ENCODE measurements around the gene SLC22A23. TPM values are rescaled to one million over a fixed set of nuclear protein-coding genes. Genes with fewer than 3 reads are reported as not detected.

The SLC22A23 gene
- total RNA-seq, 2 experiments from 2014 or later = 1.3 to 1.4 TPM

- intact Hi-C loops (cut with micrococcal nuclease) = loop anchor here (1.0 kb wide), 3 partner anchors 43 to 320 kb away; no protein-coding TSS in a partner anchor
- Mint-ChIP-seq H3K27me3 (ENCODE audit: low read depth) (no peaks in the 10 kb centered on the region), H3K9me3 (peaks cover 2% of the 10 kb centered on the region), H3K4me1 (ENCODE audit: low read depth) (peaks cover 21% of the 10 kb centered on the region), H3K4me3 (no peak overlapping the region), H3K36me3 (ENCODE audit: low read depth) (peaks cover 5% of the 10 kb centered on the region), H3K27ac (no peak overlapping the region)
- DNase-seq = no peak
- CTCF ChIA-PET = interaction anchor here (0.6 to 2.1 kb wide), 9 partner anchors 10 to 505 kb away, joined by 3 to 9 read pairs (median 6); no protein-coding TSS in a partner anchor
Measured at GRCh38 chr6:3411967-3412778, 44.7 kb downstream of the SLC22A23 start.

GRCh38 chr6:3410385-3411360, 46.2 kb downstream of the SLC22A23 start:
- peaks cover 2% of the 10 kb centered on the region for H3K9me3 Mint-ChIP-seq
- no peak overlapping the region for H3K4me3 Mint-ChIP-seq
- CTCF ChIA-PET = interaction anchor here (0.6 to 2.1 kb wide), 22 partner anchors 11 to 322 kb away, joined by 3 to 9 read pairs (median 3); no protein-coding TSS in a partner anchor
- peaks cover 6% of the 10 kb centered on the region for H3K36me3 Mint-ChIP-seq (ENCODE audit: low read depth)
- intact Hi-C loops (cut with micrococcal nuclease) = loop anchor here (1.0 kb wide), 3 partner anchors 45 to 322 kb away; no protein-coding TSS in a partner anchor
- peak; percentile 82 for DNase-seq
- H3K27me3 Mint-ChIP-seq (ENCODE audit: low read depth) = no peaks in the 10 kb centered on the region
- H3K4me1 Mint-ChIP-seq (ENCODE audit: low read depth) = peaks cover 21% of the 10 kb centered on the region
- no peak overlapping the region for H3K27ac Mint-ChIP-seq

GRCh38 chr6:3409699-3410384, 47.0 kb downstream of the SLC22A23 start:
- H3K9me3 Mint-ChIP-seq = peaks cover 2% of the 10 kb centered on the region
- H3K36me3 Mint-ChIP-seq (ENCODE audit: low read depth) = peaks cover 6% of the 10 kb centered on the region
- H3K27ac Mint-ChIP-seq = no peak overlapping the region
- peaks cover 13% of the 10 kb centered on the region for H3K4me1 Mint-ChIP-seq (ENCODE audit: low read depth)
- intact Hi-C loops (cut with micrococcal nuclease) = no loop called here
- no peak overlapping the region for H3K4me3 Mint-ChIP-seq
- CTCF ChIA-PET = interaction anchor here (0.8 to 2.1 kb wide), 8 partner anchors 12 to 323 kb away, joined by 3 to 9 read pairs (median 4); no protein-coding TSS in a partner anchor
- DNase-seq = no peak
- H3K27me3 Mint-ChIP-seq (ENCODE audit: low read depth) = no peaks in the 10 kb centered on the region

- intact Hi-C loops (cut with micrococcal nuclease) = no loop called here
- no peak for DNase-seq
- no peaks in the 10 kb centered on the region for H3K27me3 Mint-ChIP-seq (ENCODE audit: low read depth)
- no peak overlapping the region for H3K4me3 Mint-ChIP-seq
- CTCF ChIA-PET = no interaction called here
- peaks cover 2% of the 10 kb centered on the region for H3K9me3 Mint-ChIP-seq
- H3K36me3 Mint-ChIP-seq (ENCODE audit: low read depth) = peaks cover 6% of the 10 kb centered on the region
- peaks cover 6% of the 10 kb centered on the region for H3K4me1 Mint-ChIP-seq (ENCODE audit: low read depth)
- no peak overlapping the region for H3K27ac Mint-ChIP-seq
Measured at GRCh38 chr6:3408665-3409064, 48.2 kb downstream of the SLC22A23 start.

- CTCF ChIA-PET = no interaction called here
- Mint-ChIP-seq H3K27me3 (ENCODE audit: low read depth) (no peaks in the 10 kb centered on the region), H3K27ac (no peak overlapping the region), H3K4me3 (no peak overlapping the region), H3K4me1 (ENCODE audit: low read depth) (peaks cover 6% of the 10 kb centered on the region), H3K36me3 (ENCODE audit: low read depth) (peaks cover 4% of the 10 kb centered on the region), H3K9me3 (peaks cover 2% of the 10 kb centered on the region)
- intact Hi-C loops (cut with micrococcal nuclease) = no loop called here
- DNase-seq = no peak
Measured at GRCh38 chr6:3407840-3408239, 49.0 kb downstream of the SLC22A23 start.

- H3K36me3 Mint-ChIP-seq (ENCODE audit: low read depth) = peaks cover 3% of the 10 kb centered on the region
- H3K4me3 Mint-ChIP-seq = no peak overlapping the region
- H3K4me1 Mint-ChIP-seq (ENCODE audit: low read depth) = peaks cover 6% of the 10 kb centered on the region
- no peaks in the 10 kb centered on the region for H3K9me3 Mint-ChIP-seq
- H3K27ac Mint-ChIP-seq = no peak overlapping the region
- no peak for DNase-seq
- H3K27me3 Mint-ChIP-seq (ENCODE audit: low read depth) = no peaks in the 10 kb centered on the region
- intact Hi-C loops (cut with micrococcal nuclease) = no loop called here
- CTCF ChIA-PET = no interaction called here
Measured at GRCh38 chr6:3406891-3407809, 49.7 kb downstream of the SLC22A23 start.

GRCh38 chr6:3406362-3406821, 50.5 kb downstream of the SLC22A23 start:
- intact Hi-C loops (cut with micrococcal nuclease) = no loop called here
- Mint-ChIP-seq H3K4me3 (no peak overlapping the region), H3K27ac (no peak overlapping the region), H3K4me1 (ENCODE audit: low read depth) (peaks cover 6% of the 10 kb centered on the region), H3K27me3 (ENCODE audit: low read depth) (no peaks in the 10 kb centered on the region), H3K9me3 (no peaks in the 10 kb centered on the region), H3K36me3 (ENCODE audit: low read depth) (peaks cover 3% of the 10 kb centered on the region)
- CTCF ChIA-PET = no interaction called here
- no peak for DNase-seq

GRCh38 chr6:3405679-3406078, 51.2 kb downstream of the SLC22A23 start:
- Mint-ChIP-seq H3K4me3 (no peak overlapping the region), H3K27me3 (ENCODE audit: low read depth) (no peaks in the 10 kb centered on the region), H3K4me1 (ENCODE audit: low read depth) (peaks cover under 1% of the 10 kb centered on the region), H3K9me3 (no peaks in the 10 kb centered on the region), H3K27ac (no peak overlapping the region), H3K36me3 (ENCODE audit: low read depth) (peaks cover 3% of the 10 kb centered on the region)
- CTCF ChIA-PET = interaction anchor here (0.7 kb wide), 1 partner anchor 166 kb away, joined by 3 read pairs; no protein-coding TSS in a partner anchor
- no peak for DNase-seq
- intact Hi-C loops (cut with micrococcal nuclease) = no loop called here

- Mint-ChIP-seq H3K27ac (no peak overlapping the region), H3K4me3 (no peak overlapping the region), H3K36me3 (ENCODE audit: low read depth) (peaks cover 3% of the 10 kb centered on the region), H3K9me3 (no peaks in the 10 kb centered on the region), H3K4me1 (ENCODE audit: low read depth) (no peaks in the 10 kb centered on the region), H3K27me3 (ENCODE audit: low read depth) (no peaks in the 10 kb centered on the region)
- CTCF ChIA-PET = interaction anchor here (0.6 to 0.7 kb wide), 3 partner anchors 30 to 188 kb away, joined by 3 to 9 read pairs (median 4); no protein-coding TSS in a partner anchor
- intact Hi-C loops (cut with micrococcal nuclease) = no loop called here
- no peak for DNase-seq
Measured at GRCh38 chr6:3405182-3405518, 51.7 kb downstream of the SLC22A23 start.

- CTCF ChIA-PET = no interaction called here
Measured at GRCh38 chr6:3403238-3404173, 53.3 kb downstream of the SLC22A23 start.

More at GRCh38 chr6:3403238-3404173, 53.3 kb downstream of the SLC22A23 start:
- Mint-ChIP-seq H3K36me3 (ENCODE audit: low read depth) (peaks cover 3% of the 10 kb centered on the region), H3K9me3 (no peaks in the 10 kb centered on the region), H3K4me1 (ENCODE audit: low read depth) (no peaks in the 10 kb centered on the region), H3K4me3 (no peak overlapping the region), H3K27ac (no peak overlapping the region), H3K27me3 (ENCODE audit: low read depth) (no peaks in the 10 kb centered on the region)
- DNase-seq = no peak
- intact Hi-C loops (cut with micrococcal nuclease) = no loop called here
